Erythroblast (primary cell): Measurements from ENCODE around the gene KIF1B.

Source experiments
- GATA1 ChIP-seq: IDR thresholded peaks from 2 replicates; pipeline ENCODE4 v1.6.1; 2011; ENCODE audit warnings: low read depth, mild to moderate bottlenecking, control low read depth, low read length, moderate library complexity
- POLR2A ChIP-seq: IDR thresholded peaks from 2 replicates; pipeline ENCODE4 v1.6.1; 2011; ENCODE audit warnings: mild to moderate bottlenecking, low read length

GRCh38 chr1:10384219-10384618 lies 173.8 kb downstream of the KIF1B start:
- TF ChIP-seq POLR2A: no peak
- no peak for TF ChIP-seq GATA1
